Liver (tissue), 9 donors: ENCODE data around the gene C10orf143. TPM values are rescaled to one million over a fixed set of nuclear protein-coding genes. Genes with fewer than 3 reads are reported as not detected.

Experiments used
- DNase-seq: peaks from one replicate; pipeline ENCODE4 v3.0.0-alpha.2; 2017; ENCODE audit warnings: low spot score
- H3K27ac ChIP-seq, 2 donors: one replicate each; pipeline ENCODE4 v1.7.0; 2013; ENCODE audit warnings: inconsistent platforms in 2 of 2, low read length in 2 of 2, control low read depth in 1 of 2, low read depth in 1 of 2, mild to moderate bottlenecking in 1 of 2
- H3K27me3 ChIP-seq, 4 donors: one replicate each; pipeline versions ENCODE4 v1.6.1 to v1.7.0; 2013; ENCODE audit warnings: low read length in 3 of 4, inconsistent platforms in 1 of 4, mild to moderate bottlenecking in 1 of 4, moderate library complexity in 1 of 4; ENCODE audit not compliant: control insufficient read depth in 4 of 4, insufficient read depth in 4 of 4
- H3K36me3 ChIP-seq, 4 donors: one replicate each; pipeline versions ENCODE4 v1.6.1 to v1.7.0; 2013; ENCODE audit warnings: low read length in 3 of 4, mild to moderate bottlenecking in 3 of 4, low read depth in 1 of 4, moderate library complexity in 1 of 4; ENCODE audit not compliant: control insufficient read depth in 4 of 4, insufficient read depth in 3 of 4
- H3K4me1 ChIP-seq, 4 donors: one replicate each; pipeline versions ENCODE4 v1.6.1 to v1.7.0; 2013; ENCODE audit warnings: low read length in 3 of 4, mild to moderate bottlenecking in 3 of 4, moderate library complexity in 1 of 4; ENCODE audit not compliant: control insufficient read depth in 4 of 4, insufficient read depth in 4 of 4
- H3K4me3 ChIP-seq, 3 donors: one replicate each; pipeline versions ENCODE4 v1.6.1 to v1.7.0; 2013; ENCODE audit warnings: low read length in 3 of 3, control low read depth in 1 of 3, low read depth in 1 of 3, mild to moderate bottlenecking in 1 of 3
- H3K9ac ChIP-seq, 2 donors: one replicate each; pipeline ENCODE4 v1.7.0; 2013; ENCODE audit warnings: low read length in 2 of 2, mild to moderate bottlenecking in 2 of 2, moderate library complexity in 2 of 2, control low read depth in 1 of 2, low read depth in 1 of 2
- H3K9me3 ChIP-seq, 4 donors: one replicate each; pipeline versions ENCODE4 v1.6.1 to v1.7.0; 2013; ENCODE audit warnings: low read length in 3 of 4; ENCODE audit not compliant: control insufficient read depth in 4 of 4
- EGR1 ChIP-seq, 2 donors: IDR thresholded peaks; 2 replicates each; pipeline ENCODE4 v1.6.1; 2016 to 2018; ENCODE audit warnings: antibody characterized with exemption in 2 of 2, low read depth in 2 of 2
- FOXA1 ChIP-seq: IDR thresholded peaks from 2 replicates; pipeline ENCODE4 v1.6.1; 2016; ENCODE audit warnings: antibody characterized with exemption
- FOXA2 ChIP-seq: IDR thresholded peaks from 2 replicates; pipeline ENCODE4 v1.6.1; 2016; ENCODE audit warnings: antibody characterized with exemption
- HNF4A ChIP-seq, 2 donors: conservative IDR thresholded peaks; 2 replicates each; pipeline ENCODE4 v1.6.1; 2016; ENCODE audit warnings: antibody characterized with exemption in 2 of 2, mild to moderate bottlenecking in 2 of 2
- HNF4G ChIP-seq: IDR thresholded peaks from 2 replicates; pipeline ENCODE4 v1.6.1; 2016; ENCODE audit warnings: antibody characterized with exemption
- JUND ChIP-seq, 2 donors: IDR thresholded peaks; 2 replicates each; pipeline ENCODE4 v1.6.1; 2016; ENCODE audit warnings: antibody characterized with exemption in 2 of 2
- MAX ChIP-seq: IDR thresholded peaks from 2 replicates; pipeline ENCODE4 v1.6.1; 2016; ENCODE audit warnings: antibody characterized with exemption
- NR2F2 ChIP-seq: IDR thresholded peaks from 2 replicates; pipeline ENCODE4 v1.6.1; 2016; ENCODE audit warnings: antibody characterized with exemption
- RAD21 ChIP-seq, 2 donors: IDR thresholded peaks; 2 replicates each; pipeline ENCODE4 v1.6.1; 2016; ENCODE audit warnings: antibody characterized with exemption in 2 of 2, mild to moderate bottlenecking in 2 of 2
- REST ChIP-seq: IDR thresholded peaks from 2 replicates; pipeline ENCODE4 v1.6.1; 2016; ENCODE audit warnings: antibody characterized with exemption, mild to moderate bottlenecking
- RXRA ChIP-seq, 2 donors: IDR thresholded peaks; 2 replicates each; pipeline ENCODE4 v1.6.1; 2017 to 2018; ENCODE audit warnings: antibody characterized with exemption in 2 of 2, mild to moderate bottlenecking in 1 of 2
- SP1 ChIP-seq: IDR thresholded peaks from 2 replicates; pipeline ENCODE4 v1.6.1; 2018; ENCODE audit warnings: antibody characterized with exemption, mild to moderate bottlenecking
- TAF1 ChIP-seq: conservative IDR thresholded peaks from 2 replicates; pipeline ENCODE4 v1.6.1; 2016; ENCODE audit warnings: antibody characterized with exemption, mild to moderate bottlenecking
- YY1 ChIP-seq: IDR thresholded peaks from 2 replicates; pipeline ENCODE4 v1.6.1; 2016; ENCODE audit warnings: antibody characterized with exemption, mild to moderate bottlenecking
- whole genome bisulfite sequencing: extraction: QIAGEN DNeasy Blood & Tissue Kit; methylation state at CpG from one replicate; pipeline ENCODE4 v1.1.7; 2013; 5-methylcytosine and 5-hydroxymethylcytosine counted together
- polyA plus RNA-seq, 2 donors: library from polyadenylated mRNA; stranded (reverse) in 1 of 2; unstranded in 1 of 2; fragments of 200-250 nt in 1 of 2; fragments of >200 nt in 1 of 2; fragmentation: Nextera tagmentation in 1 of 2; extraction: Ambion mirVana in 1 of 2; gene quantifications; one replicate each; pipeline versions ENCODE4 v1.2.1 to v1.2.3, GENCODE V29; 2013 to 2015
- total RNA-seq, 2 donors: library from RNA; depleted of rRNA; stranded (reverse); fragments of >200 nt; gene quantifications; one replicate each; pipeline ENCODE4 v1.2.3, GENCODE V29; 2014
- TF ChIP-seq, protein P1 (sequence below): IDR thresholded peaks from 2 replicates; pipeline ENCODE4 v1.6.1; 2016; ENCODE audit warnings: antibody characterized with exemption
- TF ChIP-seq, protein P2 (sequence below): IDR thresholded peaks from 2 replicates; pipeline ENCODE4 v1.6.1; 2016; ENCODE audit warnings: antibody characterized with exemption
- donor health status: healthy.
- donor health status: healthy.
- donor health status: healthy.
- donor health status: healthy.
- donor health status: healthy.

The C10orf143 gene
- total and polyA plus RNA-seq, 4 donors: 0.14 to 2.7 (median 1.2) TPM

- H3K4me1 ChIP-seq: no peaks in the 10 kb centered on the region
- TF ChIP-seq REST (no peak), HNF4A (conservative IDR thresholded peaks at IDR 0.05) (no peak), NR2F2 (no peak), RAD21 (IDR thresholded peaks at IDR 0.05) (no peak), RXRA (IDR thresholded peaks at IDR 0.05) (no peak)
- TF ChIP-seq, protein P1, sequence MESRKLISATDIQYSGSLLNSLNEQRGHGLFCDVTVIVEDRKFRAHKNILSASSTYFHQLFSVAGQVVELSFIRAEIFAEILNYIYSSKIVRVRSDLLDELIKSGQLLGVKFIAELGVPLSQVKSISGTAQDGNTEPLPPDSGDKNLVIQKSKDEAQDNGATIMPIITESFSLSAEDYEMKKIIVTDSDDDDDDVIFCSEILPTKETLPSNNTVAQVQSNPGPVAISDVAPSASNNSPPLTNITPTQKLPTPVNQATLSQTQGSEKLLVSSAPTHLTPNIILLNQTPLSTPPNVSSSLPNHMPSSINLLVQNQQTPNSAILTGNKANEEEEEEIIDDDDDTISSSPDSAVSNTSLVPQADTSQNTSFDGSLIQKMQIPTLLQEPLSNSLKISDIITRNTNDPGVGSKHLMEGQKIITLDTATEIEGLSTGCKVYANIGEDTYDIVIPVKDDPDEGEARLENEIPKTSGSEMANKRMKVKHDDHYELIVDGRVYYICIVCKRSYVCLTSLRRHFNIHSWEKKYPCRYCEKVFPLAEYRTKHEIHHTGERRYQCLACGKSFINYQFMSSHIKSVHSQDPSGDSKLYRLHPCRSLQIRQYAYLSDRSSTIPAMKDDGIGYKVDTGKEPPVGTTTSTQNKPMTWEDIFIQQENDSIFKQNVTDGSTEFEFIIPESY: no peak
- H3K9ac ChIP-seq: no peak overlapping the region
- H3K9me3 ChIP-seq: peaks cover 0 to 18% (median 1%) of the 10 kb centered on the region in 4 donors
- H3K27ac ChIP-seq: no peak overlapping the region
- H3K4me3 ChIP-seq: no peak overlapping the region
- DNase-seq: no peak
- no peaks in the 10 kb centered on the region for H3K36me3 ChIP-seq
- peaks cover 0 to 2% (median 0%) of the 10 kb centered on the region in 4 donors for H3K27me3 ChIP-seq
- WGBS: 89% methylated on average over 12 of the region's 12 CpGs
Observed at GRCh38 chr10:130050721-130051120, 59.9 kb downstream of the C10orf143 start.

GRCh38 chr10:130049987-130050386 is 60.6 kb downstream of the C10orf143 start:
- Histone ChIP-seq H3K9me3 (peaks cover 0 to 13% (median 1%) of the 10 kb centered on the region in 4 donors), H3K27me3 (peaks cover 0 to 2% (median 0%) of the 10 kb centered on the region in 4 donors), H3K9ac (no peak overlapping the region), H3K4me3 (no peak overlapping the region), H3K4me1 (no peaks in the 10 kb centered on the region), H3K36me3 (no peaks in the 10 kb centered on the region), H3K27ac (no peak overlapping the region)
- WGBS: 89% methylated on average over 12 of the region's 12 CpGs
- DNase-seq: no peak
- TF ChIP-seq HNF4A (conservative IDR thresholded peaks at IDR 0.05) (no peak), REST (no peak), FOXA1 (no peak), RXRA (IDR thresholded peaks at IDR 0.05) (no peak), JUND (IDR thresholded peaks at IDR 0.05) (no peak), YY1 (no peak), HNF4G (no peak), NR2F2 (no peak), TAF1 (no peak), SP1 (no peak), MAX (no peak), RAD21 (IDR thresholded peaks at IDR 0.05) (no peak), EGR1 (IDR thresholded peaks at IDR 0.05; ENCODE audit: low read depth in 2 of 2) (no peak), FOXA2 (no peak)
- TF ChIP-seq, protein P2, sequence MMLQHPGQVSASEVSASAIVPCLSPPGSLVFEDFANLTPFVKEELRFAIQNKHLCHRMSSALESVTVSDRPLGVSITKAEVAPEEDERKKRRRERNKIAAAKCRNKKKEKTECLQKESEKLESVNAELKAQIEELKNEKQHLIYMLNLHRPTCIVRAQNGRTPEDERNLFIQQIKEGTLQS: no peak
- TF ChIP-seq, protein P1: no peak
